C4-2B (cell line): ENCODE data around the gene DESI1.

Source experiments
- H3K27ac ChIP-seq: fragments of 450-650 bp; 2 replicates; pipeline ENCODE4 v1.5.1; 2017
- CTCF ChIP-seq: fragments of 450-650 bp; conservative IDR thresholded peaks from 2 replicates; pipeline ENCODE4 v1.5.1; 2017; ENCODE audit warnings: mild to moderate bottlenecking
- ZFX ChIP-seq: fragments of 450-650 bp; IDR thresholded peaks from 2 replicates; pipeline ENCODE4 v1.6.1; 2017

Gene DESI1

GRCh38 chr22:41659941-41660340 is 39.1 kb upstream of the DESI1 start:
- H3K27ac ChIP-seq, result no peak overlapping the region
- TF ChIP-seq CTCF (no peak), ZFX (no peak)

- TF ChIP-seq CTCF (no peak), ZFX (no peak)
- H3K27ac ChIP-seq, result no peak overlapping the region
These were observed 38.0 kb upstream of the DESI1 start for GRCh38 chr22:41658869-41659268.

- no peak overlapping the region for H3K27ac ChIP-seq
- no peak for TF ChIP-seq ZFX
- no peak for TF ChIP-seq CTCF
These were observed 36.9 kb upstream of the DESI1 start for GRCh38 chr22:41657709-41658108.

GRCh38 chr22:41656556-41656955 is 35.7 kb upstream of the DESI1 start:
- TF ChIP-seq ZFX (no peak), CTCF (no peak)
- no peak overlapping the region for H3K27ac ChIP-seq

- H3K27ac ChIP-seq, result no peak overlapping the region
- TF ChIP-seq CTCF (no peak), ZFX (no peak)
These were observed 33.5 kb upstream of the DESI1 start for GRCh38 chr22:41654322-41654721.

GRCh38 chr22:41650821-41651220 is 30.0 kb upstream of the DESI1 start:
- no peak overlapping the region; the same call in 1 of the 2 replicates for H3K27ac ChIP-seq
- TF ChIP-seq ZFX (no peak), CTCF (no peak)

GRCh38 chr22:41650229-41650628 is 29.4 kb upstream of the DESI1 start:
- TF ChIP-seq ZFX (no peak), CTCF (no peak)
- H3K27ac ChIP-seq, result no peak overlapping the region
